ENCODE results near the gene PCYT1A.

The PCYT1A gene

DNA sequence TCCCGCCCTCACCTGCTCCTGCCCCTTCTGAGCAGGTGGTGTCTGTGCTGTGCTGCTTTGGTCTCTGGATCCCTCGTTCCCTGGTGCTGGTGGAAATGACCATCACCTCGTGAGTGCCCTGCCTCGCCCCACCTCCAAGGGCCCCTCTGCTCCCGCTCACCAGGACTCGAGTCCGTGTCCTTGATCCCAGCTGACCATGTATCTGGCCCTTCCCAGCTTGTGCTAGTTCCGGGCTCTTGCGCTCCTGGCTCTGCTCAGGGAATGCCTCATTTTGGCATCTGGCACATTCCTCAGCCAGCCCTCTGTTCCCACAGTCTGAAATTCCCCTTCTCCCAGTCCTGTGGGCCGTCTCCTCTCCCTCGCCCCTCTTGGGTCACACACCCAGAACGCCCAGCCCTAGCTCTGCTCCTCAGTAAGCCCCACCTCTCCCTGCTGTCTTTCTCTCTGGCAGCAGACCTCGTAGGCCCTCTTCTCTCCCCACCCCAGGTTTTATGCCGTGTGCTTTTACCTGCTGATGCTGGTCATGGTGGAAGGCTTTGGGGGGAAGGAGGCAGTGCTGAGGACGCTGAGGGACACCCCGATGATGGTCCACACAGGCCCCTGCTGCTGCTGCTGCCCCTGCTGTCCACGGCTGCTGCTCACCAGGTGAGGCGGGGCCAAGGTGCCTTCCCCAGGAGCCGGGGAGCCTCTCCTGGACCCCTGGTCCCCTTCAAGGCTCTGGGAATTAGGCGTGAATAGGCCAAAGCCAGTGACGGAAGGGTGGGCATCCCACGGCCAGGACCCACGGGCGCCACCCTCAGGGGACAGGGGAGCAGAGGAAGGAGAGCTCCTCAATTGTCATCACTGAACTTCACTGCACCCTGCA, 59.7 kb downstream of the PCYT1A start:
- H4K20me1 ChIP-seq (ENCODE audit: insufficient read depth, low read length): no peaks in the 10 kb centered on the region
- no peak overlapping the region for H2AFZ ChIP-seq (ENCODE audit: low read length)
- TF ChIP-seq EZH2 (optimal IDR thresholded peaks at IDR 0.05; ENCODE audit: low read depth, low read length) (no peak), EZH2phosphoT487 (IDR thresholded peaks at IDR 0.05; ENCODE audit: low read length) (no peak)
- TF ChIP-seq, protein P1, sequence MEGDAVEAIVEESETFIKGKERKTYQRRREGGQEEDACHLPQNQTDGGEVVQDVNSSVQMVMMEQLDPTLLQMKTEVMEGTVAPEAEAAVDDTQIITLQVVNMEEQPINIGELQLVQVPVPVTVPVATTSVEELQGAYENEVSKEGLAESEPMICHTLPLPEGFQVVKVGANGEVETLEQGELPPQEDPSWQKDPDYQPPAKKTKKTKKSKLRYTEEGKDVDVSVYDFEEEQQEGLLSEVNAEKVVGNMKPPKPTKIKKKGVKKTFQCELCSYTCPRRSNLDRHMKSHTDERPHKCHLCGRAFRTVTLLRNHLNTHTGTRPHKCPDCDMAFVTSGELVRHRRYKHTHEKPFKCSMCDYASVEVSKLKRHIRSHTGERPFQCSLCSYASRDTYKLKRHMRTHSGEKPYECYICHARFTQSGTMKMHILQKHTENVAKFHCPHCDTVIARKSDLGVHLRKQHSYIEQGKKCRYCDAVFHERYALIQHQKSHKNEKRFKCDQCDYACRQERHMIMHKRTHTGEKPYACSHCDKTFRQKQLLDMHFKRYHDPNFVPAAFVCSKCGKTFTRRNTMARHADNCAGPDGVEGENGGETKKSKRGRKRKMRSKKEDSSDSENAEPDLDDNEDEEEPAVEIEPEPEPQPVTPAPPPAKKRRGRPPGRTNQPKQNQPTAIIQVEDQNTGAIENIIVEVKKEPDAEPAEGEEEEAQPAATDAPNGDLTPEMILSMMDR (IDR thresholded peaks at IDR 0.05; ENCODE audit: low read length): no peak
- no peaks in the 10 kb centered on the region for H3K9me2 ChIP-seq (replicated peaks; ENCODE audit: insufficient read depth, low read length)
- H3K4me3 ChIP-seq (ENCODE audit: low read length): no peak overlapping the region
- H3K4me1 ChIP-seq (ENCODE audit: low read length): no peaks in the 10 kb centered on the region
- no peak for DNase-seq
- no peaks in the 10 kb centered on the region for H3K79me2 ChIP-seq (ENCODE audit: low read length)
- no peaks in the 10 kb centered on the region for H3K9me3 ChIP-seq (replicated peaks; ENCODE audit: insufficient read depth, low read length)
- no peaks in the 10 kb centered on the region for H3F3A ChIP-seq (ENCODE audit: insufficient read depth, low read length)
- no peak overlapping the region for H3K4me2 ChIP-seq (ENCODE audit: low read depth, low read length)
- no peak overlapping the region for H3K27ac ChIP-seq (ENCODE audit: low read length)
- no peaks in the 10 kb centered on the region for H3K36me3 ChIP-seq (replicated peaks; ENCODE audit: insufficient read depth, low read length)
- H3K27me3 ChIP-seq (replicated peaks; ENCODE audit: insufficient read depth, low read length): no peaks in the 10 kb centered on the region
- H3K9ac ChIP-seq (ENCODE audit: low read length): no peak overlapping the region

DNA sequence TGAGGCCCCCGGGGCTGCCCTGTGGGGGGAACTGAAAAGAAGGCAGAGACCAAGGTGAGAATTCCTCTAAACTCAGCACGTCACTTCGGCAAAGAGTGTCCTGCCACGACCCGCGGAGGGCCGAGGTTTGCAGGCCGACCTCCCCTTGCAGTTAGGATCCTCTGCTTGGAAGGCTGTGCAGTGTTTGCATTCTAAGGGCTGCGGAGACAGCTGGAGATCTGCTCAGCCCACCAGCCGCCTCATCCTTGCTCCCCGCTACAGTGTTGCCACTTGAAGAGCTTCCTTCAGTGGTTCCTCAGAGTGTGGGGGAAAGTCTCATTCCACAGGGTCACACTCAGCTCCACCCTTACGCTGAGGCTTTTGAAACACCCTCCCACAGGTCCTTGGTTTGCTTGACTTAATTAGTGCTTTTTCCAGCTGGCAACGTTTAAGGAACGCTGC, 60.4 kb downstream of the PCYT1A start:
- H3K27ac ChIP-seq (ENCODE audit: low read length): no peak overlapping the region
- no peaks in the 10 kb centered on the region for H3K27me3 ChIP-seq (replicated peaks; ENCODE audit: insufficient read depth, low read length)
- H3K4me1 ChIP-seq (ENCODE audit: low read length): no peaks in the 10 kb centered on the region
- no peak for DNase-seq
- no peaks in the 10 kb centered on the region for H4K20me1 ChIP-seq (ENCODE audit: insufficient read depth, low read length)
- H3K9me2 ChIP-seq (replicated peaks; ENCODE audit: insufficient read depth, low read length): no peaks in the 10 kb centered on the region
- no peak overlapping the region for H3K4me2 ChIP-seq (ENCODE audit: low read depth, low read length)
- no peak overlapping the region for H3K4me3 ChIP-seq (ENCODE audit: low read length)
- H3K79me2 ChIP-seq (ENCODE audit: low read length): no peaks in the 10 kb centered on the region
- no peaks in the 10 kb centered on the region for H3F3A ChIP-seq (ENCODE audit: insufficient read depth, low read length)
- no peak overlapping the region for H3K9ac ChIP-seq (ENCODE audit: low read length)
- no peaks in the 10 kb centered on the region for H3K9me3 ChIP-seq (replicated peaks; ENCODE audit: insufficient read depth, low read length)
- TF ChIP-seq EZH2phosphoT487 (IDR thresholded peaks at IDR 0.05; ENCODE audit: low read length): no peak
- TF ChIP-seq, protein P1 (IDR thresholded peaks at IDR 0.05; ENCODE audit: low read length): no peak
- no peak for TF ChIP-seq EZH2 (optimal IDR thresholded peaks at IDR 0.05; ENCODE audit: low read depth, low read length)
- H2AFZ ChIP-seq (ENCODE audit: low read length): no peak overlapping the region
- H3K36me3 ChIP-seq (replicated peaks; ENCODE audit: insufficient read depth, low read length): no peaks in the 10 kb centered on the region

DNA sequence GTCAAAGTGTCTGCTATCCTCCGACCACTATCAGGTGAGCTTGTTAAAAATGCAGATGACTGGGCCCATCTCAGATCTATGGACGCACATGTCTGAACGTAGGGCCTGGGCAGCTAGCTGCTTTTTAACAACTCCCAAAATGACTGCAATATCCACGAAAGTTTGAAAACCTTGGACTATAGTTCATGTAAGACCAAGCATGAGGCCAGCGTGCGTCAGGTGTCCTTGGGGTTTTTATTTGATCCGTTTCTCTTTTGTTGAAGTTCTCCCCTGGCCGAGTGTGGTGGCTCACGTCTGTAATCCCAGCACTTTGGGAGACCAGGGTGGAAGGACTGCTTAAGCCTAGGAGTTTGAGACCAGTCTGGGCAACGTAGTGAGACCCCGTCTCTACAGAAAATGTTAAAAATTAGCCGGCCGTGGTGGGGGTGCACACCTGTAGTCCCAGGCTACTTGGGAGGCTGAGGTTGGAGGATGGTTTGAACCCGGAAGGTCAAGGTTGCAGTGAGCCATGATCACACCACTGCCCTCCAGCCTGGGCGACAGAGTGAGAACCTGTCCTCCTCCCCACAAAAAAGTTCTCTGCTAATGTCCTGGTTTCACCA, 61.7 kb downstream of the PCYT1A start:
- H3K9ac ChIP-seq (ENCODE audit: low read length): no peak overlapping the region
- no peak overlapping the region for H2AFZ ChIP-seq (ENCODE audit: low read length)
- no peaks in the 10 kb centered on the region for H3K4me1 ChIP-seq (ENCODE audit: low read length)
- H4K20me1 ChIP-seq (ENCODE audit: insufficient read depth, low read length): no peaks in the 10 kb centered on the region
- DNase-seq: no peak
- no peak for TF ChIP-seq EZH2 (optimal IDR thresholded peaks at IDR 0.05; ENCODE audit: low read depth, low read length)
- no peak for TF ChIP-seq EZH2phosphoT487 (IDR thresholded peaks at IDR 0.05; ENCODE audit: low read length)
- TF ChIP-seq, protein P1 (IDR thresholded peaks at IDR 0.05; ENCODE audit: low read length): no peak
- H3K36me3 ChIP-seq (replicated peaks; ENCODE audit: insufficient read depth, low read length): no peaks in the 10 kb centered on the region
- H3K27ac ChIP-seq (ENCODE audit: low read length): no peak overlapping the region
- no peak overlapping the region for H3K4me2 ChIP-seq (ENCODE audit: low read depth, low read length)
- no peaks in the 10 kb centered on the region for H3F3A ChIP-seq (ENCODE audit: insufficient read depth, low read length)
- H3K9me2 ChIP-seq (replicated peaks; ENCODE audit: insufficient read depth, low read length): no peaks in the 10 kb centered on the region
- no peaks in the 10 kb centered on the region for H3K9me3 ChIP-seq (replicated peaks; ENCODE audit: insufficient read depth, low read length)
- no peak overlapping the region for H3K4me3 ChIP-seq (ENCODE audit: low read length)
- no peaks in the 10 kb centered on the region for H3K79me2 ChIP-seq (ENCODE audit: low read length)
- H3K27me3 ChIP-seq (replicated peaks; ENCODE audit: insufficient read depth, low read length): no peaks in the 10 kb centered on the region

All from MM.1S (cell line).